Measurements from ENCODE around the gene AGBL1.

GRCh38 chr15:86425746-86426145 is 346.1 kb downstream of the AGBL1 start:
- TF ChIP-seq CTCF (IDR thresholded peaks at IDR 0.05; ENCODE audit: insufficient read depth, low read length) (no peak), POLR2AphosphoS5 (IDR thresholded peaks at IDR 0.05; ENCODE audit: low read depth) (no peak), REST (IDR thresholded peaks at IDR 0.05; ENCODE audit: insufficient replicate concordance, low read depth) (no peak), SPI1 (IDR thresholded peaks at IDR 0.05; ENCODE audit: borderline replicate concordance, low read depth) (no peak)

All from HL-60 (cell line).